GM19395 (cell line): Measurements from ENCODE around the gene NPTXR.

Experiments used
- ATAC-seq: cut with Tn5 transposase; IDR thresholded peaks from one replicate; pipeline ENCODE4 v1.9.1; 2021; ENCODE audit warnings: mild to moderate bottlenecking, moderate library complexity; ENCODE audit not compliant: unreplicated experiment

NPTXR gene

DNA sequence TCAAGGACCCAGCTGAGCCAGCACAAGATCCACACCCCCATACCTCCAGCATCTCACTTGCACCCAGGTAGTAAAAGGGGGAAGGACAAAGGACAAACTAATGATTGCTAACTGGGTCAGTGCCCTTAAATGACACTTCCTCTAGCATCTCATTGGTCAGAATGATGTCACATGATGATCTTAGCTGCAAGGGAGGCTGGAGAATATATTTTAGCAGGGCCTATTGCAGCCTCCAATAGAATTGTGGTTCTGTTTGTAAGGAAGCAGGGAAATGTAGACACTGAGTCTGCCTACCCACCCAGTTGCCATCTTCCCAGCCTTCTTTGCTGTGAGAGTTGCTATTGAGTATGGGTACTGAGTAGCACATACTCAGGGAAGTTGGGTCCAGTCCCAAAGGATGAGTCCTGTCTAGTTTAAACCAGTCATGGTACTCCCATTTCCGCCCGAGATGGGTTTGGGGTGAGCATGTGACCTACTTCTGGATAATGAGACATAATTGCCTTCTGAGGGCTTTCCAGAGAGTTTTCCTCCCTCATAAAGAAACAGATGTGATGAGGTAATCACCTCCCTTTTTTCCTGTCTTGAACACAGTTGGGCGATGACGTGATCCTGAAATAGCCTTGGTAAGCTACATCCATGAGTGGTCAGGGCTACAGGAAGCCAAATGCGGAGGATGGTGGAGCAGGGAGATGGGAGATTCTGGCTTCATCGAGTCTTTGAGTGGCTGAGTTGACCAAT, 44.4 kb downstream of the NPTXR start:
- ATAC-seq, result no peak

DNA sequence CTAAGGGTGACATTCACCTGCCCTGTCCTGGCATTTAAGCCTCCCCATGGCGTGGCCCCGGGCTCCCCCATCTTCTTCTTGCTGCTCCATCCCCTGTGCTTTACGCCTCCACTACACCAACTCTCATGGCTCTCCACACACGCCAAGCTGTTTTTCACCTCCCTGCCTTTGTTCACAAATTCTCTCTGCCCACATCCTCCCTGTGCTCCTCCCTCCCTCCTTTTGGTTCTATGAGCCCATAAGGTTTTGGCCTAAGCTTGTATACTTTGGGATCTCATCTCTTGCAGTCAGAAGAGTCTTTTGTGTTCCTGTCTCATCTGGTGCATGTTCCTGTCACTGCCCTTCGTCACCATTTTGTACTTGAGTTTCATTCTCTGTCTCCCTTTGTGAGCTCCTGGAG, 45.3 kb downstream of the NPTXR start:
- ATAC-seq, result no peak

DNA sequence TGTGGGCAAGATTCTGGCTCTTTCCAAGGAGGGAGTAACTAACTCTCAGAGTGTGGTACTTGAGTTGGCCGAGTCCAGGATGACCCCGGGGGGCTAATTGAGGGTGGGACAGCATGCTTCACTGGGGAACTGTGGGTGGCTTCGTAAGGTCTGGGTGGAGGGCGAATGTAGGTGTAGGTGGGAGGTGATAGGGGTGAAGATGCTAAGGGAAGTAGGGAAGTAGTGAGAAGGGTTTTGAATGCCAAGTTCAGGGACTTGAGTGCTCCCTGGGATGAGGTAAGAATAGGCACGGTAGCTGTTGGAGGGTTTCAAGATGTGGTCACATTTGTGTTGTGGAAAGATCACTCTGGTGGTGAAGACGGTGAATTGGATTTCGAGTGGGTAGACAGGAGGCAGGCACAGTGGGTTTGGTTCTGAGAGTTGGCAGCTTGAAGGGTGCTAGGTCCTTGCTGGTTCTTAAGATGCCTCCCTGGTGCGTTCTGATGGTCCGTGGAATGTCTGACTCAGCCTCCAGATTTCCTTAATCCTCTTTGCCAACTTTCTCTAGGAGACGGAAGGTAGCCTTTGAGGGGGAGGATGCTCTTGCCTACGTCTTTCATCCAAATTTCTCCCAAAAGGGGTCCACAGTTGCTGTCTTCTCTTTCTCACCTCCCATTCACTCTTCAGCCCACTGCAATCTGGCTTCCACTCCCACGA, 47.4 kb downstream of the NPTXR start:
- no peak for ATAC-seq

DNA sequence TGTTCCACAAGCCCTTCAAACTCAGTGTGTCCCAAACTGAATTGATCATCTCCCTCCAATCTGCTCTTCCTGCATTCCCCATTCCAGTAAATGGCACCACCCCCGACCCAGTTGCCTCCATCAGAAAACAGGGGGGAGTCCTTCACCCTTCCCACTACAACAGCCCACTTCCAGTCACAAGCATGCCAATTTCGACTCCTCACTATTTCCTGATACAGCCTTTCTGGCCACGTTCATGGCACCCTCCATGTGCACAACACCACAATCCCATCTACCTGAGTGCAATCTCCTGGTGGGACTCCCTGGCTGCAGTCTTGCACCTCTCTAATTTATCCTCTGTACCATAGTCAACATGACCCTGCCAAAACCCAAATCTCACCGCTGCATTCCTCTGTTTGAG, 48.3 kb downstream of the NPTXR start:
- no peak for ATAC-seq

DNA sequence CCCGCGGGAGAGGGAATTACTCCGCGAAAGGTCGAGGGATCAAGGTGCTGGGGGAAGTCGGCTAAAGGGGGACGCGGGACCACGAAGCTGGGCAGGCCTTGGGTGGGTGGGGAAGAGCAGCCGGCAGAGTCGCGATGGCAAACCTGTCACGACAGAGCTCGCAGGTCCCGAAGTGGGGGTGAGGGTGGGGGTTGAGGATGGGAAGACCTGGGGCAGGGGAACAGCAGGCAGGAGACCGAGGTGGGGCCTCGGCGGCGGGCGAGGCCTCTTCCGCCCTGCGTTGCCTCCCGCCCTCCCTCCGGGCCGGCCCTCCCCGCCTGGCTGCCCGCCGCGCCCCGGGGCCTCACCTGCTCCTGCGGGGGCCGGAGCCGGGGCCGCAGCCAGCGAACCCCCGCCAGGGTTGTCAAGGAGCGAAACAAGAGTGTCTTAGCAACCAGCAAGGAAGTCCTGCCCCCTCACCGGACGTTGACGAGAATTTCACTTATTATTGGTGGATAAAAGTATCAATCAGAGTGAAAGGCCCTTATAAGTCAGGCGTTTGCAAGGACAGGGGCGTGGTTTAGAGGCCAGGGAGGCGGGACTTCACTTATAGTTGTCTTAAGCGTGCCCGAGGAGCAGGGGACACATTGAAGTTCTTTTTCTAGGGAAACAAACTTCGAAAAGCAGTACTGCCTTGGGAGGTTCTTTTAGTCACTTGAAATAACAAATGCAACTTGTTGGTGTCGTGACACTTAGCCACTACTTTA, 49.9 kb downstream of the NPTXR start, which contains the start of gene DNAL4:
Gene DNAL4 (minus strand): TSS at position 423 of the 746 bp plus-strand sequence. CDS start 11,412 bp downstream, outside the sequence.
- ATAC-seq, result peak; percentile 96

DNA sequence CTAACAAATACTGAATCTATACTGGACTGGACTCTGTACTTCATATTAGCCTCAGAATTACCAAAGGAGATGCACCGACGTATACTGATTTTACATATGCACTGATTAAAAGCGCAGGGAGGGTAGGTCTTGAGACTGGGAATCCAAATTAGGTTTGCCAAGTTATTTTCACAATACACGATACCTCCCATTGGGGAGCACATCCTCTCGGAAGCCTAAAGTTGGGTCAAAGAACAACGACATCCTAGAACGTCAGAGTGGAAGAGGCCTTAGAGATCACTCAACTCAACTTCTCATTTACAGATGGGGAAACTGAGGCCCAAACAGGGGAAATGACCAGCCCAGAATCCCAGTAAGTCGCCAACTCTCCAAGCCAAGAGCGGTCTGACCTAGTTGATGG, 50.5 kb downstream of the NPTXR start:
- ATAC-seq, result no peak

DNA sequence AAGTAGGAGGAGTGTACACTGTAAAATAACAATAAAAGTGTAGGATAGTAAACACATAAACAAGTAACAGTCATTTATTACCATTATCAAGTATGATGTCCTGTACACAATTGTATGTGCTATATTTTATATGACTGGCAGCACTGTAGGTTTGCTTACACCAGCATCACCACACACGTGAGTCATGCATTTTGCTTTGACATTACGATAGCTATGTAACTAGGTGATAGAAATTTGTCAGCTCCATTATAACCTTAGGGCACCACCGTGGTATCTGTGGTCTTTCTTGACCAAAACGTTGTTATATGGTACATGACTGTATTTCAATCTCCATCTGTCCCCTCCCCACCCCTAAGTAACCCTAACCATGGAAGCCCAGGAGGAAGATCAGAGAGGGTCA, 51.0 kb downstream of the NPTXR start:
- no peak for ATAC-seq

DNA sequence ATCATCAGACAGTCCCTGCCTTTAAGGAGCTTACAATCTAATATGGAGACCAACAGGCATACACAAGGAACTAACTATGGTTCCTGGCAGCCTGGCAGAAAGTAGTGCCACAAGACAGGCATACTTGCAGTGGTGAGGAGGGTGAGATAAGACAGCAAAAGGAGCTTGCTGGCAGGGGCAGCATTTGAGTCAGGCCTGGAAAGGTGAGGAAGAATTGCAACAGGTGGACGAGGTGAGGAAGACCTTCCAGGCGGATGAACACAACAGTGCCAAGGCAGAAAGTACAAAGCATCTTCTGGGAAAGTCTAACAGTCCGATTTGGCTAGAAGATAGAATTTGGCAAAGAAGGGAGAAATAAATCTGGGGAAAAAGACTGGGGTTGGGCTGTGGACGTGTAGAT, 54.2 kb downstream of the NPTXR start:
- ATAC-seq, result no peak

DNA sequence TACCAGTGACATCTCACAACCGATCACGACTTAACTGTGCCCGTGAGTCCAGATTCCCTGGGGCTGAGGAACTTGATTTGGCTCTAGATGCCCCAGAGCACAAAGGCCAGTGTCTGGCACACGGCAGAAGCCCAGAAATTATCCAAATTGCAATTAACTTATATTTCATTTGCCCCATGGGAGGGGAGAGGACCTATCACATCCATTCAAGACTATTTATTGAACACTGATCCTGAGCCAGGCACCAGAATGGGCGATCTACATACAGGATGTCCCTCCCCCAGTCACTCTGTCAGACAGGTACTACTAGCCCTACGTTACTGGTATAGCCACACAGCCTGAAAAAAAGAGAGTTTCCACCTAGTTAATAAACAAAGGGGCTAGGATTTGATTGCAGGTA, 55.0 kb downstream of the NPTXR start:
- ATAC-seq, result no peak

DNA sequence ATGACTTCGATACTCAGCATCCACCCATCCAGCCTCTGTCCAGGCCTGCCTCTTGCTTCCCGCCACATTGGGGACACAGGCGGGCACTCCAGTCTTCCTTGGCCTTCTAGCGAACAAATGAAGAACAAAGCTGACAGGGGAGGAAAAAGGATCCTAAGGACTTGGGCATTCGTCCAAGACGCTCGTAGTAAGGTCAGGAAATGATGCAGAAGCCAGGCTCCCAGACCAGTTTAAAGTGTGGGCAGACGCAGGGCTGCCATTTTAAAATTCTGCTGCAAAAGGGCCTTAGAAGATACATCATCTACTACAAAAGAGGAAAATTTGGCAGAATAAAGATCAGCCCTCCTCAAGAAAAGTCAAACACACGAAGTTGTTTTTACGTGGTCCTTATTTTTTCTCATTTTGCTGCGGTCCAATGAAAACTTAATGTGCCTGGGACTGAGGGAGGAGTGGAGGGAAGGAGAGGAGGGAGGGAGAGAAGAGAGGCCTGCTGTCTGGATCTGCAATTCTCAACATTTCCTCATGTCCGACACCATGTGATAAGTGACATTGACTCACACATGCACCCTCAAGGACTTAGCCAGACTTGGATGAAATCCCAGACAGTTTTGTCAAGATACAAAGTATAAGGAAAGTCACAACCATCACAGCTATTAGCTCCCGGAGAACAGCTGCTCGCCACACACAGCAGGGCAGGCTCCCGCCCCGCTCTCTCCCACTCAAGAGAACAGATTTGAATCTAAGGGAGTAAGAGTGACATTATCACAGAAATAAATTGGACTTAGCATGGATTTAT, 55.6 kb downstream of the NPTXR start:
- no peak for ATAC-seq

DNA sequence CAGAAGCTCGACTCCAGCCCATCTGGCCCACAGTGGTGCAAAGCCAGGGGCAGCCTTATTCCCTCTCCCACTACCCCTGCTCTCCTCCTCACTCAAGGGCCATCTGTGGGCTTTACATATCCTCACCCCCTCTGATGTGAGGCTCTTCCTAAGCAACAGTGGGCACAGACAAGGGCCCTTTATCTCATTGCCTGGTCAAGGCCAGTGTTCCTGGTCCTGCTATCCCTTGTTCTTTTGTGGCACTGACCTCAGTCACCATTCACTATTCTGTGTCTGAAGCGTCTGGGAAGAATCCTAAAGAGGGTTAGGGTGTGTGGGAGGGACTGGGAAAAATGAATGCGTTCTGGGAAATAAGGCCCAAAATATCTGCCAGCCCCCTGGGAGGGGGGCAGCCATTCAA, 57.2 kb downstream of the NPTXR start:
- ATAC-seq, result no peak

DNA sequence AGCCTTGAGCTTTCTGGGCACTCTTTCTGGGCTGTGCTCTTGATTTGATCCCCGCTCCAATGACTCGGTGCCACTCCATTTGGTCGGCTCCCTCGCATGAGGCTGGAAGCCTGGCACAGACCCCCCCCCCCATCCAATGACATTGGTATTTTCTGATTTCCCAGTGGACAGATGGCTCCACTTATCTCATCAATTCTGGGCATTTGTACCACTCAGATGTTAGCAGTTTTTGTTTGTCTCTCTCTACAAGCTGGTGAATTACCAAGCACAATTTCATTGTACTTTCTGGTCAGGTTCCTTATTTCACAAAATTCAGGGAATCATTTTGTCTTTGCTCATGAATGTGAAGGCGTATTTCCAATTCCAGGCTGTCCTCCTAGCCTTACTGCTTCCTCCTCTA, 59.0 kb downstream of the NPTXR start:
- ATAC-seq, result no peak

DNA sequence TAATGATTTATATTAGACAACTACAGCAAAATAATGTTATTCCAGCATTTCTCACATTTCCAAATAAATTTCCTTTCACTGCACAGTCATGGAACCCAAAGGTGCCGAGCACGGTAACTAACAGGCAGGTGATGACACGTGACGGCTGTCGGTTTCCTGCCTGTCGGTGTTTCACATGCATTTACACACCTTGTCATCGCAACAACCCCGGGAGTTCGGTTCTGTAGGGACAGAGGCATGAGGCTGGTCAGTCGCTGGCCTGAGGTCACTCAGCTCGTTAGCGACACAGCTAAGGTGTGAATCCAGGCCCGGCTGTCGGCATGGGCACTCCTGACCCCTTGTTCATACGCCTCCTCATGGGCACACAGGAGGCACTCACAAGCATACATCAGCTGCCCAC, 59.8 kb downstream of the NPTXR start:
- ATAC-seq, result no peak

DNA sequence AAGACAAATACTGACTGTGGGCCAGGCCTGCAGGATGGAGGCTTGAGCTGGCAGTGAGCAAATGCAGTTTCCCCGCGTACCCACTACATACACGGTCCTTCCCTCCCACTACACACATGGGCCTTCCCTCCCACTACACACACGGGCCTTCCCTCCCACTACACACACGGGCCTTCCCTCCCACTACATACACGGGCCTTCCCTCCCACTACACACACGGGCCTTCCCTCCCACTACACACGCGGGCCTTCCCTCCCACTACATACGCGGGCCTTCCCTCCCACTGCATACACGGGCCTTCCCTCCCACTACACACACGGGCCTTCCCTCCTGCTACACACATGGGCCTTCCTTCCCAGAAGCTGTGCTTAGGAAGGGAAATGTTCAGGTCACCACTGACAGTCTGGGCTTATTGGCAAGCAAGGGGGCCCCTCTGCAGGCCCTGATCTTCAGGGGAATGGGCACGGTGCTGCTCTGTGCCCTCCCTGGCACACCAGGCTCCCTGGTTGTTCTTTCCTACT, 60.7 kb downstream of the NPTXR start:
- no peak for ATAC-seq

DNA sequence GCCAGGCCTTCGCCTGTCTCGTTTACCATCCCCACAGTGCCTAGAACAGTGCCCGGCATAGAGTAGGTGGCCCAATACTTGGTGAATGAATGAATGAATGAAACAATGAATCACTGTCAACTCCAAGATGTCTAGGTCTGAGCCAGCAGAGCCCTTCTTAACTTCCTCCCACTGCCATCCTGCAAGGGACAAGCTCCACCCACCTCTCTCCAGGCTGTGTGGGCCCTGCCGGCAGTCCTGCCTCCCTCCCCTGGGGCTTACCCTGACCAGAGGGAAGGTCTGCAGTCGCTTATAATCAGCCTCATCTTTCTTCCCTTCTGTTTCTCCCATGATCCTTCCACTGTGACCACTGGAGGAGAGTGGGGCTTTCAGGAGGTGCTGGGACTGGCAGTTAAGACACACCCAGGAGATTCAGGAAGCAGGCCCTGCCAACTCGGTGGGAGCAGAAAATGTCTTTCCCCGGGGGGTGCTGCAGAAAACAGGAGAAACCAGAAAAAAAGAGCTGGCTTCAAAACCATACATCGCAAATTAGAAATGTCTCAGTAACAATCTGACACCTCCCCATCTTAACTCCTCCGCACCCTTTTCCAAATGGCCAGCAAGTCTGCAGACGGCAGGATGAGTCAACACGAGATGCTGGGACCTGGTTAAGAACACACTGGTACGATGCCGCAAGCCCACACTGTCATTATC, 61.3 kb downstream of the NPTXR start:
- ATAC-seq, result no peak

DNA sequence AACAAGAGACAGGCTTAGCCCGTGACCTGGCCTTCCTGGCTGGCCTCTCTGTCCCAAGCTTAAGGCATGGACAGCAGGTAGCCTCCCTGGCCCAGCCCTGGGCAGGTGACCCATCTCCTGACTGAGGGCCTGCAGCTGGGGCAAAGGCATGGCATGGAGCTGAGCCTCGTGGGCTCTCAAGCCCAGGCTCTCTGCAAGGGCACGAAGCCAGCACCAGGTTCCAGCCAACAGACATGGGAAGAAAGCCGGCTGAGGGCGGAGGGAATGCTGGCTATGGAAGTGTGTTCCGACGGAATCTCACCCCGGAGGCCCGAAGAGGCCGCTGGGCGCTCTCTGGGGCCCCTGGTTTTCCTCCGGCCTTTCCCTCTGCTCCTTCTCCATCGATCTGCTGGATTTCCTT, 62.8 kb downstream of the NPTXR start:
- no peak for ATAC-seq

DNA sequence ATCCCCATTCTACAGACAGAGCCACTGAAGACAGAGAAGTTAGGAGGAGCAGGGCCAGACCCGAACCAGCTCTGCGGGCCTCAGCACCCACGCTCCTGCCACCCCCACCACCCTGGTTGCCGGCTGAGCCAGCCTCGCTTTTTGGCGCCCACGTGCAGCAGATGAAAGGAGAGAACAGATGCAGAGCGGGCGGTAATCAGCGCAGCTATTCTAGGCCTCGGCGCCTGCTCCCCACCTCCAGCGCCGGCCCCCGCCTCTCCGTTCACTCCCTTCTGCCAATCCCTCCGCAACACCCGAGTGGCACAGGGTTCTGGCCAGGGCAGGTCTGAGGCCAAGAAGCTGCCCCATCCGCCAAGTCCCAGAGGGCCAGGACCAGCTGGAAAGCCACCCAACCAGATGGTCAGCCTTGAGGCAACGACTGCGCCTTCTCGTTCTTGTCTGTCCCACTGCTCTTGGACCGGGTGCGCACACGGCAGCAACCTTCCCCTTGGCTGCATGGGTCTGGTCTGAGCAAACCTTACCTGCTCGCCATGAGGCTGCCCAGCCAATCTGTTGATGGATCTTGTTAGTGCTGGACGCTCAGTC, 66.6 kb downstream of the NPTXR start:
- ATAC-seq, result no peak

DNA sequence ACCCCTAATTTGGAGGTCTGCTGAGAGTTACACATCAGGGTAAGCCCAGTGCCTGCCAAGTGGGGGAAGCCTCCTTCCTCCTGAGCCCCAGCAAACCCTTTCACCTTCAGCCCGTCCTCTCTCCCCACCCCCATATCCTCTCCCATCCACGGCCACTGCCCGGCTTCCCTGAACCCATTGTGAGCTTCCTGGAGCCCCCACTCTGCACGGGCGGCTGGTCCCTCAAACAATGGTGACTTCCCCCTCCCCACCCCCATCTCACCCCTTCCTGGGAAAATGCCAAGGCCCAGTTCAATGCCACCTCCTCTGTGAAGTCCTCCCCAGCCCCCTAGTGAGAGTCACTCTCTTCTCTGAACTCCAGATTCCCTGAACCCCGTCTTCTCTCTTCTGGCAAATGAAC, 67.7 kb downstream of the NPTXR start:
- ATAC-seq, result no peak

DNA sequence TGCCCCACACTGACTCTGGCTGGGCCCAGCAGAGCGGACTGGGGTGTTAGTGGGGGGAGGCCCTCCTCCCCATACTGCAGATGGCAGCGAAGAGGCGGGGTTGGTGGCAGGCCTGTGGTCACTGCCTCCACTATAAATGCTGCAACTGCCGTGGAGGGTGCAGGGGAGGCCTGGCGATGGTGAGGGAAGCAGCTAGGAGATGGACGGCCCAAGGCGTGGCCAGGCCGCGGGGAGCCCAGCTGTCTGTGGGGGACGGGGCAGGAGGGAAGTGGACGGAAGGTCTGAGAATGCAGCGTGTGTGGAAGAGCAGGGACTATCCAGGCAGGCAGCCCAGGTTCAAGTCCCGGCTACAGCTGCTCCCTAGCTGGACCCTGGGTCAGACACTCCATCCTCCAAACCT, 68.2 kb downstream of the NPTXR start:
- ATAC-seq, result no peak
